A673 (cell line): ENCODE measurements around the gene TCFL5.

ENCODE experiments used
- CTCF ChIP-seq: fragments of 300-800, 200-600 bp; sonication (generic); conservative IDR thresholded peaks from 2 replicates; pipeline ENCODE4 v1.5.1; 2017; ENCODE audit warnings: low read depth, mild to moderate bottlenecking, antibody characterized with exemption, low read length, moderate library complexity, mixed read lengths
- EZH2 ChIP-seq: fragments of 200-600 bp; sonication (generic); IDR thresholded peaks from 2 replicates; pipeline ENCODE4 v1.6.1; 2017; ENCODE audit warnings: borderline replicate concordance, low read depth, mild to moderate bottlenecking, mixed read lengths, antibody characterized with exemption, low read length; ENCODE audit not compliant: poor library complexity, severe bottlenecking

- no peak for TF ChIP-seq CTCF
- TF ChIP-seq EZH2 = no peak
Measured at GRCh38 chr20:62819494-62820174, 42.0 kb downstream of the TCFL5 start.
